Measurements from ENCODE around the gene LRRC45.

Gene LRRC45

DNA sequence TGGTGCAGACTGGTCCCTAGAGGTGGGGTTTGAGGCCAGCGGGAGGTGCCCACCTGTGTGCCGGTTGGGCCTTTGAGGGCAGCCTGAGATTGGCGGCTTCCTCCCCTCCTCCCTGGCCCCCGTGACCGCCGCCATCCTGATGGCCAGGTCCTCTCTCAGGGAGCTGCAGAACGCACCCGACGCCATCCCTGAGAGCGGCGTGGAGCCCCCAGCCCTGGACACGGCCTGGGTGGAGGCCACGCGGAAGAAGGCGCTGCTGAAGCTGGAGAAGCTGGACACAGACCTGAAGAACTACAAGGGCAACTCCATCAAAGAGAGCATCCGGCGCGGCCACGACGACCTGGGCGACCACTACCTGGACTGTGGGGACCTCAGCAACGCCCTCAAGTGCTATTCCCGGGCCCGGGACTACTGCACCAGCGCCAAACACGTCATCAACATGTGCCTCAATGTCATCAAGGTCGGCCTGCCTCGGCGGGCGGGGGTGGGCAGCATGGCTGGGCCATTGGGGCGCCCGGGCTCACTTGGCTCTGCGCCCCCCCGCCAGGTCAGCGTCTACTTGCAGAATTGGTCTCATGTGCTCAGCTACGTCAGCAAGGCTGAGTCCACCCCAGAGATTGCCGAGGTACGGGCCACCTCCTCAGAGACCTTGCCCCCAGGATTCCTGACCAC is 31.4 kb downstream of the LRRC45 start:
- Histone ChIP-seq H3K9me3 (ENCODE audit: insufficient read depth, low read length) (no peaks in the 10 kb centered on the region), H3K4me1 (ENCODE audit: low read length) (peaks cover 13% of the 10 kb centered on the region), H3K4me3 (ENCODE audit: low read length) (no peak overlapping the region), H3K9ac (ENCODE audit: low read length) (no peak overlapping the region), H3K27ac (ENCODE audit: low read length) (no peak overlapping the region), H3K36me3 (replicated peaks; ENCODE audit: low read depth, low read length) (peaks cover 18% of the 10 kb centered on the region), H3K79me2 (ENCODE audit: low read length) (peaks cover 18% of the 10 kb centered on the region), H3K27me3 (ENCODE audit: low read depth, low read length) (no peaks in the 10 kb centered on the region), H3K4me2 (ENCODE audit: low read length) (no peak overlapping the region), H2AFZ (ENCODE audit: low read depth, low read length) (no peak overlapping the region), H4K20me1 (ENCODE audit: insufficient read depth, low read length) (peaks cover 7% of the 10 kb centered on the region; the same call in 1 of the 2 replicates)
- TF ChIP-seq CTCF (IDR thresholded peaks at IDR 0.05; ENCODE audit: low read depth, low read length) (no peak), EZH2phosphoT487 (IDR thresholded peaks at IDR 0.05; ENCODE audit: low read depth) (no peak)

DNA sequence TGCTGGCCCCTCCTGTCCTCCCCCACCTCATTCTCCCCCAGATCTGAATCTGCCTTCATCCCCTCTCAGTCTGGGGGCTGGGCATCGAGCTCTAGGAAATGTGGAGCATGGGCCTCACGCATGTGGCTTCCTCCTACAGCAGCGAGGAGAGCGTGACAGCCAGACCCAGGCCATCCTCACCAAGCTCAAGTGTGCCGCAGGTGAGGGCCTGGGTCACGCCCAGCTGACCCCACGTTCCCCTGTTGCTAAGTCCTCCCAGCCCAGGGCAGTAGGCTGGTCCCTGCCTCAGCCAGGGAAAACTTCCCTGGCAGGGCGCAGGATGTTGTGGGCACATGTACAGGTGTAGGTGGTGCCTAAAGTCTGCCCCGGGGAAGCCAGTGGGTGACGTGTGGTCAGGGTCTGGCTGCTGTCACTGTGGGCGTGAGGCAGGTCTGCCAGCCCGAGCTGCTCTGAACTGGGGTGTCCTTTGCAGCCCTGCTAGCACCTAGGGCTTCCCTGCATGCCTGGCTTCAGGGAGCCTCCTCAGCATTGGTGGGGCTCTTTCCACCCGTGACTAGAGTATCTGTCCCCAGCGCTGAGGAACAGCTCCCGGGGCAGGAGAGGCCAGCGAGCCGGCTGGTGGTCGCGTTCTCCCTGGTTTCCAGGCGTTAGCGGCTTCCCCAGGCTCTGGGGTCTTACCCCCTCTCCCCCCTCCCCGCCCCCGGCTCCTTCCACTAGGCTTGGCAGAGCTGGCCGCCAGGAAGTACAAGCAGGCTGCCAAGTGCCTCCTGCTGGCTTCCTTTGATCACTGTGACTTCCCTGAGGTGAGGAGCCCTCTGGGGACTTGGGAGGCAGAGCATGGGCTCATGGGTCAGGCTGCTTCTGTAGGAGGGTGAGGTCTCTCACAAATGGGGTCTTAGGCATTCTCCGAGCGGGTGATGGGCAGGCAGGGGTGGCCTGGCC is 32.2 kb downstream of the LRRC45 start:
- no peak for TF ChIP-seq EZH2phosphoT487 (IDR thresholded peaks at IDR 0.05; ENCODE audit: low read depth)
- TF ChIP-seq CTCF (IDR thresholded peaks at IDR 0.05; ENCODE audit: low read depth, low read length): no peak
- H2AFZ ChIP-seq (ENCODE audit: low read depth, low read length): no peak overlapping the region
- no peak overlapping the region for H3K4me2 ChIP-seq (ENCODE audit: low read length)
- no peaks in the 10 kb centered on the region for H3K27me3 ChIP-seq (ENCODE audit: low read depth, low read length)
- no peak overlapping the region for H3K4me3 ChIP-seq (ENCODE audit: low read length)
- peaks cover 7% of the 10 kb centered on the region; the same call in 1 of the 2 replicates for H4K20me1 ChIP-seq (ENCODE audit: insufficient read depth, low read length)
- H3K79me2 ChIP-seq (ENCODE audit: low read length): peaks cover 18% of the 10 kb centered on the region
- no peaks in the 10 kb centered on the region for H3K9me3 ChIP-seq (ENCODE audit: insufficient read depth, low read length)
- no peak overlapping the region for H3K9ac ChIP-seq (ENCODE audit: low read length)
- H3K4me1 ChIP-seq (ENCODE audit: low read length): peaks cover 13% of the 10 kb centered on the region
- H3K36me3 ChIP-seq (replicated peaks; ENCODE audit: low read depth, low read length): peaks cover 22% of the 10 kb centered on the region
- no peak overlapping the region for H3K27ac ChIP-seq (ENCODE audit: low read length)

- Histone ChIP-seq H3K27me3 (ENCODE audit: low read depth, low read length) (no peaks in the 10 kb centered on the region), H3K4me3 (ENCODE audit: low read length) (no peak overlapping the region), H3K9me3 (ENCODE audit: insufficient read depth, low read length) (no peaks in the 10 kb centered on the region), H3K4me2 (ENCODE audit: low read length) (no peak overlapping the region), H3K36me3 (replicated peaks; ENCODE audit: low read depth, low read length) (peaks cover 26% of the 10 kb centered on the region), H2AFZ (ENCODE audit: low read depth, low read length) (no peak overlapping the region), H4K20me1 (ENCODE audit: insufficient read depth, low read length) (peaks cover 7% of the 10 kb centered on the region; the same call in 1 of the 2 replicates), H3K9ac (ENCODE audit: low read length) (no peak overlapping the region), H3K4me1 (ENCODE audit: low read length) (peaks cover 8% of the 10 kb centered on the region), H3K79me2 (ENCODE audit: low read length) (peaks cover 18% of the 10 kb centered on the region), H3K27ac (ENCODE audit: low read length) (no peak overlapping the region)
- TF ChIP-seq EZH2phosphoT487 (IDR thresholded peaks at IDR 0.05; ENCODE audit: low read depth) (no peak), CTCF (IDR thresholded peaks at IDR 0.05; ENCODE audit: low read depth, low read length) (no peak)
Observed at GRCh38 chr17:82055965-82056728, 33.0 kb downstream of the LRRC45 start.
